Liver (tissue), 9 donors: ENCODE measurements around the gene MICU2. TPM values are rescaled to one million over a fixed set of nuclear protein-coding genes. Genes with fewer than 3 reads are reported as not detected.

Experiments used
- DNase-seq: peaks from one replicate; pipeline ENCODE4 v3.0.0-alpha.2; 2017; ENCODE audit warnings: low spot score
- H3K27ac ChIP-seq, 2 donors: one replicate each; pipeline ENCODE4 v1.7.0; 2013; ENCODE audit warnings: inconsistent platforms in 2 of 2, low read length in 2 of 2, control low read depth in 1 of 2, low read depth in 1 of 2, mild to moderate bottlenecking in 1 of 2
- H3K27me3 ChIP-seq, 4 donors: one replicate each; pipeline versions ENCODE4 v1.6.1 to v1.7.0; 2013; ENCODE audit warnings: low read length in 3 of 4, inconsistent platforms in 1 of 4, mild to moderate bottlenecking in 1 of 4, moderate library complexity in 1 of 4; ENCODE audit not compliant: control insufficient read depth in 4 of 4, insufficient read depth in 4 of 4
- H3K36me3 ChIP-seq, 4 donors: one replicate each; pipeline versions ENCODE4 v1.6.1 to v1.7.0; 2013; ENCODE audit warnings: low read length in 3 of 4, mild to moderate bottlenecking in 3 of 4, low read depth in 1 of 4, moderate library complexity in 1 of 4; ENCODE audit not compliant: control insufficient read depth in 4 of 4, insufficient read depth in 3 of 4
- H3K4me1 ChIP-seq, 4 donors: one replicate each; pipeline versions ENCODE4 v1.6.1 to v1.7.0; 2013; ENCODE audit warnings: low read length in 3 of 4, mild to moderate bottlenecking in 3 of 4, moderate library complexity in 1 of 4; ENCODE audit not compliant: control insufficient read depth in 4 of 4, insufficient read depth in 4 of 4
- H3K4me3 ChIP-seq, 3 donors: one replicate each; pipeline versions ENCODE4 v1.6.1 to v1.7.0; 2013; ENCODE audit warnings: low read length in 3 of 3, control low read depth in 1 of 3, low read depth in 1 of 3, mild to moderate bottlenecking in 1 of 3
- H3K9ac ChIP-seq, 2 donors: one replicate each; pipeline ENCODE4 v1.7.0; 2013; ENCODE audit warnings: low read length in 2 of 2, mild to moderate bottlenecking in 2 of 2, moderate library complexity in 2 of 2, control low read depth in 1 of 2, low read depth in 1 of 2
- H3K9me3 ChIP-seq, 4 donors: one replicate each; pipeline versions ENCODE4 v1.6.1 to v1.7.0; 2013; ENCODE audit warnings: low read length in 3 of 4; ENCODE audit not compliant: control insufficient read depth in 4 of 4
- EGR1 ChIP-seq, 2 donors: IDR thresholded peaks; 2 replicates each; pipeline ENCODE4 v1.6.1; 2016 to 2018; ENCODE audit warnings: antibody characterized with exemption in 2 of 2, low read depth in 2 of 2
- FOXA1 ChIP-seq: IDR thresholded peaks from 2 replicates; pipeline ENCODE4 v1.6.1; 2016; ENCODE audit warnings: antibody characterized with exemption
- FOXA2 ChIP-seq: IDR thresholded peaks from 2 replicates; pipeline ENCODE4 v1.6.1; 2016; ENCODE audit warnings: antibody characterized with exemption
- GABPA ChIP-seq, 2 donors: IDR thresholded peaks in 1 of 2; conservative IDR thresholded peaks in 1 of 2; 2 replicates each; pipeline ENCODE4 v1.6.1; 2016; ENCODE audit warnings: antibody characterized with exemption in 2 of 2, mild to moderate bottlenecking in 1 of 2, moderate library complexity in 1 of 2
- HNF4A ChIP-seq, 2 donors: conservative IDR thresholded peaks; 2 replicates each; pipeline ENCODE4 v1.6.1; 2016; ENCODE audit warnings: antibody characterized with exemption in 2 of 2, mild to moderate bottlenecking in 2 of 2
- HNF4G ChIP-seq: IDR thresholded peaks from 2 replicates; pipeline ENCODE4 v1.6.1; 2016; ENCODE audit warnings: antibody characterized with exemption
- JUND ChIP-seq, 2 donors: IDR thresholded peaks; 2 replicates each; pipeline ENCODE4 v1.6.1; 2016; ENCODE audit warnings: antibody characterized with exemption in 2 of 2
- NR2F2 ChIP-seq: IDR thresholded peaks from 2 replicates; pipeline ENCODE4 v1.6.1; 2016; ENCODE audit warnings: antibody characterized with exemption
- RAD21 ChIP-seq, 2 donors: IDR thresholded peaks; 2 replicates each; pipeline ENCODE4 v1.6.1; 2016; ENCODE audit warnings: antibody characterized with exemption in 2 of 2, mild to moderate bottlenecking in 2 of 2
- RXRA ChIP-seq, 2 donors: IDR thresholded peaks; 2 replicates each; pipeline ENCODE4 v1.6.1; 2017 to 2018; ENCODE audit warnings: antibody characterized with exemption in 2 of 2, mild to moderate bottlenecking in 1 of 2
- SP1 ChIP-seq: IDR thresholded peaks from 2 replicates; pipeline ENCODE4 v1.6.1; 2018; ENCODE audit warnings: antibody characterized with exemption, mild to moderate bottlenecking
- TAF1 ChIP-seq: conservative IDR thresholded peaks from 2 replicates; pipeline ENCODE4 v1.6.1; 2016; ENCODE audit warnings: antibody characterized with exemption, mild to moderate bottlenecking
- YY1 ChIP-seq: IDR thresholded peaks from 2 replicates; pipeline ENCODE4 v1.6.1; 2016; ENCODE audit warnings: antibody characterized with exemption, mild to moderate bottlenecking
- WGBS: extraction: QIAGEN DNeasy Blood & Tissue Kit; methylation state at CpG from one replicate; pipeline ENCODE4 v1.1.7; 2013; 5-methylcytosine and 5-hydroxymethylcytosine counted together
- polyA plus RNA-seq, 2 donors: library from polyadenylated mRNA; stranded (reverse) in 1 of 2; unstranded in 1 of 2; fragments of 200-250 nt in 1 of 2; fragments of >200 nt in 1 of 2; fragmentation: Nextera tagmentation in 1 of 2; extraction: Ambion mirVana in 1 of 2; gene quantifications; one replicate each; pipeline versions ENCODE4 v1.2.1 to v1.2.3, GENCODE V29; 2013 to 2015
- total RNA-seq, 2 donors: library from RNA; depleted of rRNA; stranded (reverse); fragments of >200 nt; gene quantifications; one replicate each; pipeline ENCODE4 v1.2.3, GENCODE V29; 2014
- TF ChIP-seq, protein P1 (sequence below): IDR thresholded peaks from 2 replicates; pipeline ENCODE4 v1.6.1; 2016; ENCODE audit warnings: antibody characterized with exemption
- TF ChIP-seq, protein P2 (sequence below): fragments of 150-350 bp; IDR thresholded peaks from 2 replicates; pipeline ENCODE4 v1.5.1; 2017; ENCODE audit warnings: improper control_type of control experiment, low read depth, low read length; ENCODE audit not compliant: missing input control
- TF ChIP-seq, protein P3 (sequence below): IDR thresholded peaks from 2 replicates; pipeline ENCODE4 v1.6.1; 2016; ENCODE audit warnings: antibody characterized with exemption
- TF ChIP-seq, protein P4 (sequence below): IDR thresholded peaks from 2 replicates; pipeline ENCODE4 v1.6.1; 2016; ENCODE audit warnings: antibody characterized with exemption
- TF ChIP-seq, protein P5 (sequence below): IDR thresholded peaks from 2 replicates; pipeline ENCODE4 v1.6.1; 2016; ENCODE audit warnings: antibody characterized with exemption, mild to moderate bottlenecking
- donor health status: healthy.
- donor health status: healthy.
- donor health status: healthy.
- donor health status: healthy.
- donor health status: healthy.

MICU2 gene
- total and polyA plus RNA-seq, 4 donors, result 19.4 to 42.9 (median 24.8) TPM

DNA sequence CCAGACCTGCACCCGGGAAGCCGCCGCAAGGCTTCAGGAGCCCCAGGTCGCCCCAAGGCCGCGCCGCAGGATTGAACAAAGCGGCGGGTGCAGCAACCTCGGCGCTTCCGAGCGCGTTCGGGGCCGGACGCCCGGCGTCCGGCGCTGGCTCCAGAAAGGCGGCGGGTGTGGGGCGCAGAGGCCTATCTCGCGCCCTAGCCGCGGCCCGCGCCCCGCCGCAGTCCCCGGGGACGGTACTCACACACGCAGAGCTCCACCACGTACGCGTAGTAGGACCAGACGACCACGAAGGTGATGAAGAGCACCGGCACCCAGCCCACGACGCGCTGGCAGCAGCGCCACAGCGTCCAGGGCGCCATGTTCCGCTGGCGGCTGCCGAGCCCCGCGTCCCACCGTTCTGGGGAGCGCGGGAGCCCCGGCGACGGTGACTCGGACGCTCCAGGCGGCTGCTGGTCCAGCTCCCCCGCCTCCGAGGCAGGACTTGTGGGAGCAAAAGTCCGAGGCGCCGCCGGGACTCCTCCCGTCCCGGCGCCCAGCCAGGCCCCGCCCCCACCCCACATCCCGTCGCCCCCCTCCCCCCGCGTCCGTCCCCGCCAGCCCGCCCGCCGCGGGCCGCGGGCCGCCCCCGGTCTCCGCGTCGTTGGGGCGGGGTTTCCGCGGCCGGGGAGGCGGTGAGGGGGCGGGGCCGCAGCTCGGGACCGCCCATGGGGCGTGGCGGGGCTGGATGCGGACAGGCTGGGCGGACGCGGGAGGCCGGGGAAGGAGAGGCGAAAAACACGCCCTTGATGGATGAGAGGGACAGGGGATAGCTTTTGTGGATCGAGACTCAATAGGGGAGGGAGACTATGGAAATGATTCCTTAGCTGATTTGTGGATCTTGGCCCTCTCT, 144.9 kb downstream of the MICU2 start, which contains the start of gene ZDHHC20:
ZDHHC20 (minus strand) TSS at position 491 of the 889 bp plus-strand sequence; CDS start at position 359, 132 bp downstream.
- H3K27me3 ChIP-seq, result no peaks in the 10 kb centered on the region
- peak; percentile 99 for DNase-seq
- peak within 1 kb of the TSS; percentile 89 to 94 for H3K27ac ChIP-seq
- no peaks in the 10 kb centered on the region for H3K9me3 ChIP-seq
- WGBS, result under 1% methylated on average over 107 of the region's 107 CpGs
- peak within 1 kb of the TSS; percentile 80 to 93 for H3K9ac ChIP-seq
- H3K4me1 ChIP-seq, result peaks cover 1 to 19% (median 9%) of the 10 kb centered on the region in 4 donors
- H3K4me3 ChIP-seq, result peak within 1 kb of the TSS; percentile 96 to 100 (median 98)
- H3K36me3 ChIP-seq, result no peaks in the 10 kb centered on the region
- TF ChIP-seq, protein P1, sequence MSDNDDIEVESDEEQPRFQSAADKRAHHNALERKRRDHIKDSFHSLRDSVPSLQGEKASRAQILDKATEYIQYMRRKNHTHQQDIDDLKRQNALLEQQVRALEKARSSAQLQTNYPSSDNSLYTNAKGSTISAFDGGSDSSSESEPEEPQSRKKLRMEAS, result no peak
- no peak for TF ChIP-seq EGR1 (IDR thresholded peaks at IDR 0.05; ENCODE audit: low read depth in 2 of 2)
- no peak for TF ChIP-seq FOXA1
- no peak for TF ChIP-seq YY1
- TF ChIP-seq, protein P2, sequence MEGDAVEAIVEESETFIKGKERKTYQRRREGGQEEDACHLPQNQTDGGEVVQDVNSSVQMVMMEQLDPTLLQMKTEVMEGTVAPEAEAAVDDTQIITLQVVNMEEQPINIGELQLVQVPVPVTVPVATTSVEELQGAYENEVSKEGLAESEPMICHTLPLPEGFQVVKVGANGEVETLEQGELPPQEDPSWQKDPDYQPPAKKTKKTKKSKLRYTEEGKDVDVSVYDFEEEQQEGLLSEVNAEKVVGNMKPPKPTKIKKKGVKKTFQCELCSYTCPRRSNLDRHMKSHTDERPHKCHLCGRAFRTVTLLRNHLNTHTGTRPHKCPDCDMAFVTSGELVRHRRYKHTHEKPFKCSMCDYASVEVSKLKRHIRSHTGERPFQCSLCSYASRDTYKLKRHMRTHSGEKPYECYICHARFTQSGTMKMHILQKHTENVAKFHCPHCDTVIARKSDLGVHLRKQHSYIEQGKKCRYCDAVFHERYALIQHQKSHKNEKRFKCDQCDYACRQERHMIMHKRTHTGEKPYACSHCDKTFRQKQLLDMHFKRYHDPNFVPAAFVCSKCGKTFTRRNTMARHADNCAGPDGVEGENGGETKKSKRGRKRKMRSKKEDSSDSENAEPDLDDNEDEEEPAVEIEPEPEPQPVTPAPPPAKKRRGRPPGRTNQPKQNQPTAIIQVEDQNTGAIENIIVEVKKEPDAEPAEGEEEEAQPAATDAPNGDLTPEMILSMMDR, result no peak
- TF ChIP-seq TAF1, result no peak
- peak; percentile 49 for TF ChIP-seq SP1
- no peak for TF ChIP-seq HNF4G
- TF ChIP-seq JUND (IDR thresholded peaks at IDR 0.05), result no peak
- TF ChIP-seq, protein P3, sequence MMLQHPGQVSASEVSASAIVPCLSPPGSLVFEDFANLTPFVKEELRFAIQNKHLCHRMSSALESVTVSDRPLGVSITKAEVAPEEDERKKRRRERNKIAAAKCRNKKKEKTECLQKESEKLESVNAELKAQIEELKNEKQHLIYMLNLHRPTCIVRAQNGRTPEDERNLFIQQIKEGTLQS, result no peak
- TF ChIP-seq FOXA2, result no peak
- TF ChIP-seq, protein P4, sequence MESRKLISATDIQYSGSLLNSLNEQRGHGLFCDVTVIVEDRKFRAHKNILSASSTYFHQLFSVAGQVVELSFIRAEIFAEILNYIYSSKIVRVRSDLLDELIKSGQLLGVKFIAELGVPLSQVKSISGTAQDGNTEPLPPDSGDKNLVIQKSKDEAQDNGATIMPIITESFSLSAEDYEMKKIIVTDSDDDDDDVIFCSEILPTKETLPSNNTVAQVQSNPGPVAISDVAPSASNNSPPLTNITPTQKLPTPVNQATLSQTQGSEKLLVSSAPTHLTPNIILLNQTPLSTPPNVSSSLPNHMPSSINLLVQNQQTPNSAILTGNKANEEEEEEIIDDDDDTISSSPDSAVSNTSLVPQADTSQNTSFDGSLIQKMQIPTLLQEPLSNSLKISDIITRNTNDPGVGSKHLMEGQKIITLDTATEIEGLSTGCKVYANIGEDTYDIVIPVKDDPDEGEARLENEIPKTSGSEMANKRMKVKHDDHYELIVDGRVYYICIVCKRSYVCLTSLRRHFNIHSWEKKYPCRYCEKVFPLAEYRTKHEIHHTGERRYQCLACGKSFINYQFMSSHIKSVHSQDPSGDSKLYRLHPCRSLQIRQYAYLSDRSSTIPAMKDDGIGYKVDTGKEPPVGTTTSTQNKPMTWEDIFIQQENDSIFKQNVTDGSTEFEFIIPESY, result no peak
- TF ChIP-seq, protein P5, sequence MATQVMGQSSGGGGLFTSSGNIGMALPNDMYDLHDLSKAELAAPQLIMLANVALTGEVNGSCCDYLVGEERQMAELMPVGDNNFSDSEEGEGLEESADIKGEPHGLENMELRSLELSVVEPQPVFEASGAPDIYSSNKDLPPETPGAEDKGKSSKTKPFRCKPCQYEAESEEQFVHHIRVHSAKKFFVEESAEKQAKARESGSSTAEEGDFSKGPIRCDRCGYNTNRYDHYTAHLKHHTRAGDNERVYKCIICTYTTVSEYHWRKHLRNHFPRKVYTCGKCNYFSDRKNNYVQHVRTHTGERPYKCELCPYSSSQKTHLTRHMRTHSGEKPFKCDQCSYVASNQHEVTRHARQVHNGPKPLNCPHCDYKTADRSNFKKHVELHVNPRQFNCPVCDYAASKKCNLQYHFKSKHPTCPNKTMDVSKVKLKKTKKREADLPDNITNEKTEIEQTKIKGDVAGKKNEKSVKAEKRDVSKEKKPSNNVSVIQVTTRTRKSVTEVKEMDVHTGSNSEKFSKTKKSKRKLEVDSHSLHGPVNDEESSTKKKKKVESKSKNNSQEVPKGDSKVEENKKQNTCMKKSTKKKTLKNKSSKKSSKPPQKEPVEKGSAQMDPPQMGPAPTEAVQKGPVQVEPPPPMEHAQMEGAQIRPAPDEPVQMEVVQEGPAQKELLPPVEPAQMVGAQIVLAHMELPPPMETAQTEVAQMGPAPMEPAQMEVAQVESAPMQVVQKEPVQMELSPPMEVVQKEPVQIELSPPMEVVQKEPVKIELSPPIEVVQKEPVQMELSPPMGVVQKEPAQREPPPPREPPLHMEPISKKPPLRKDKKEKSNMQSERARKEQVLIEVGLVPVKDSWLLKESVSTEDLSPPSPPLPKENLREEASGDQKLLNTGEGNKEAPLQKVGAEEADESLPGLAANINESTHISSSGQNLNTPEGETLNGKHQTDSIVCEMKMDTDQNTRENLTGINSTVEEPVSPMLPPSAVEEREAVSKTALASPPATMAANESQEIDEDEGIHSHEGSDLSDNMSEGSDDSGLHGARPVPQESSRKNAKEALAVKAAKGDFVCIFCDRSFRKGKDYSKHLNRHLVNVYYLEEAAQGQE, result peak; percentile 61
- TF ChIP-seq RXRA (IDR thresholded peaks at IDR 0.05), result no peak
- TF ChIP-seq RAD21 (IDR thresholded peaks at IDR 0.05), result no peak
- TF ChIP-seq GABPA (IDR thresholded peaks at IDR 0.05 in 1 of 2, conservative IDR thresholded peaks at IDR 0.05 in 1 of 2), result no peak
- peak; percentile 39 to 43 for TF ChIP-seq HNF4A (conservative IDR thresholded peaks at IDR 0.05)
- no peak for TF ChIP-seq NR2F2
